Measurements from ENCODE around the gene CDKN1A. TPM values are rescaled to one million over a fixed set of nuclear protein-coding genes. Genes with fewer than 3 reads are reported as not detected.

CDKN1A gene
- 100 to 1,000 TPM in 2 of 4 donors, 10 to 100 TPM in 2; 86.8 to 209 (median 131) TPM for total RNA-seq

DNA sequence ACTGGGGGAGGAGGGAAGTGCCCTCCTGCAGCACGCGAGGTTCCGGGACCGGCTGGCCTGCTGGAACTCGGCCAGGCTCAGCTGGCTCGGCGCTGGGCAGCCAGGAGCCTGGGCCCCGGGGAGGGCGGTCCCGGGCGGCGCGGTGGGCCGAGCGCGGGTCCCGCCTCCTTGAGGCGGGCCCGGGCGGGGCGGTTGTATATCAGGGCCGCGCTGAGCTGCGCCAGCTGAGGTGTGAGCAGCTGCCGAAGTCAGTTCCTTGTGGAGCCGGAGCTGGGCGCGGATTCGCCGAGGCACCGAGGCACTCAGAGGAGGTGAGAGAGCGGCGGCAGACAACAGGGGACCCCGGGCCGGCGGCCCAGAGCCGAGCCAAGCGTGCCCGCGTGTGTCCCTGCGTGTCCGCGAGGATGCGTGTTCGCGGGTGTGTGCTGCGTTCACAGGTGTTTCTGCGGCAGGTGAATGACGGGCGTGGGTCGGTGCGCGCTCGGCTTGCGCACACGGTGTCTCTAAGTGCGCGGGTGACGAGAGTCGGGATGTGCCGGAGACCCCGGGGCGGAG, at the start of gene CDKN1A:
Gene CDKN1A, plus strand, starts transcription at position 227 of the 555 bp plus-strand sequence. CDS start 5,388 bp downstream, outside the sequence.
- H3K4me3 ChIP-seq, result peak within 1 kb of the TSS; percentile 76 to 92 (median 91)
- H3K27me3 ChIP-seq, result no peaks in the 10 kb centered on the region
- peaks cover 44 to 62% (median 51%) of the 10 kb centered on the region in 3 donors for H3K4me1 ChIP-seq
- H3K36me3 ChIP-seq, result peaks cover 0 to 10% (median 5%) of the 10 kb centered on the region in 3 donors
- H3K9me3 ChIP-seq, result no peaks in the 10 kb centered on the region
- H3K27ac ChIP-seq, result peak within 1 kb of the TSS; percentile 94 to 99 (median 98)
- peak in 3 of 6 experiments; percentile 9 to 41 (median 39) for TF ChIP-seq CTCF (IDR thresholded peaks at IDR 0.05)
- TF ChIP-seq POLR2A (IDR thresholded peaks at IDR 0.05), result peak in 3 of 4 donors; percentile 83 to 100 (median 99)
- WGBS, 2 donors, result no CpG with 5 or more reads among the region's 63 CpGs
- intact Hi-C loops (cut with DNase I), result loop anchor here (10.0 kb wide), 1 partner anchor 244 kb away; no protein-coding TSS in a partner anchor
- no peak for DNase-seq

GRCh38 chr6:36629784-36630183, 48.7 kb upstream of the CDKN1A start:
- DNase-seq, result no peak
- peak overlapping the region in 3 of 4 donors; percentile 67 to 86 (median 75) for H3K27ac ChIP-seq

GRCh38 chr6:36631326-36632011, 47.0 kb upstream of the CDKN1A start:
- intact Hi-C loops (cut with DNase I), result no loop called here
- Histone ChIP-seq H3K9me3 (no peaks in the 10 kb centered on the region), H3K4me1 (peaks cover 10 to 29% (median 27%) of the 10 kb centered on the region in 3 donors), H3K4me3 (no peak overlapping the region), H3K27ac (no peak overlapping the region), H3K27me3 (no peaks in the 10 kb centered on the region), H3K36me3 (no peaks in the 10 kb centered on the region)
- TF ChIP-seq POLR2A (IDR thresholded peaks at IDR 0.05), result no peak
- TF ChIP-seq CTCF (IDR thresholded peaks at IDR 0.05), result no peak
- DNase-seq, result no peak
- 75 to 78% methylated on average over 12 to 13 of the region's 14 CpGs for WGBS, 2 donors

More at GRCh38 chr6:36629784-36630183, 48.7 kb upstream of the CDKN1A start:
- no peaks in the 10 kb centered on the region for H3K36me3 ChIP-seq
- H3K9me3 ChIP-seq, result no peaks in the 10 kb centered on the region
- intact Hi-C loops (cut with DNase I), result no loop called here
- peaks cover 10 to 37% (median 35%) of the 10 kb centered on the region in 3 donors for H3K4me1 ChIP-seq
- no peak for TF ChIP-seq POLR2A (IDR thresholded peaks at IDR 0.05)
- no peak for TF ChIP-seq CTCF (IDR thresholded peaks at IDR 0.05)
- H3K4me3 ChIP-seq, result no peak overlapping the region
- no peaks in the 10 kb centered on the region for H3K27me3 ChIP-seq
- WGBS, 2 donors, result 83 to 87% methylated on average over 10 to 11 of the region's 11 CpGs

DNA sequence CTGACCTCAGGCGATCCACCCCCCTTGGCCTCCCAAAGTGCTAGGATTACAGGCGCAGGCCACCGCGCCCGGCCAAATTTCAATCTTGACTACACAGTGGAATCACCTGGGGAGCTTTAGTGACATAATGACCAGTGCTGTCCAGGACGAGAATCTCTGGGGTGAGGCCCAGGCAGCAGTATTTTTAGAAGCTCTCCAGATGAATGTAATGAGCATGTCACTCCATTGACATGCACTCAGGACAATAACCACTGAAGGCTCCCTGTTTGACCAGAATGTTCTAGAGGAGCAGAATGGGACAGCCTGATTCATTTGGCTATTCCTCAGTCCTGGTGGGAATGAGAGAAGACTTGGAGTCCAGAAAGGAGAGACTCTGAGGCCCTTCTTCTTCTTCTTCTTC, 45.1 kb upstream of the CDKN1A start:
- H3K36me3 ChIP-seq, result no peaks in the 10 kb centered on the region
- H3K27me3 ChIP-seq, result no peaks in the 10 kb centered on the region
- no peaks in the 10 kb centered on the region for H3K9me3 ChIP-seq
- H3K4me1 ChIP-seq, result peaks cover 5 to 15% (median 13%) of the 10 kb centered on the region in 3 donors
- H3K4me3 ChIP-seq, result no peak overlapping the region
- intact Hi-C loops (cut with DNase I), result no loop called here
- no peak for DNase-seq
- H3K27ac ChIP-seq, result no peak overlapping the region
- TF ChIP-seq CTCF (IDR thresholded peaks at IDR 0.05) (no peak), POLR2A (IDR thresholded peaks at IDR 0.05) (no peak)
- 91 to 100% methylated on average over 5 of the region's 6 CpGs for WGBS, 2 donors

DNA sequence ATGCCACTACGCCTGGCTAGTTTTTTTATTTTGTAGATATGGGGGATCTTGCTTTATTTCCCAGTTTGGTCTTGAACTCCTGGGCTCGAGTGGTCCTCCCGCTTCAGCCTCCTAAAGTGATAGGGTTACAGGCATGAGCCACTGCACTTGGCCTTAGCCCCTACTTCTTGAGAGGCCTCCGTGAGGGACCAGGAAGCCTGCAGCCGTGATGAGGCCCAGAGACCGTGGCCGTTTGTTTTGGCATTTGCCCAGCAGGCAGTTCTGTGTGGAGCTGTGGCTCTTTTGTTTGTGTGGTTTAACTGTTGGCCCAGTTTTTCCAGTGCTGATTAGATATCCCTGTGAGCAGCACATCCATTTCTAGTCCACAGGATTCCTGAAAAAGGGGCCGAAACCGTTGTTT, 44.6 kb upstream of the CDKN1A start:
- Histone ChIP-seq H3K36me3 (no peaks in the 10 kb centered on the region), H3K9me3 (no peaks in the 10 kb centered on the region), H3K27me3 (no peaks in the 10 kb centered on the region), H3K4me3 (no peak overlapping the region), H3K27ac (no peak overlapping the region), H3K4me1 (peaks cover 5 to 14% (median 8%) of the 10 kb centered on the region in 3 donors)
- TF ChIP-seq POLR2A (IDR thresholded peaks at IDR 0.05) (no peak), CTCF (IDR thresholded peaks at IDR 0.05) (no peak)
- WGBS, 2 donors, result 37 to 43% methylated on average over 6 to 9 of the region's 9 CpGs
- intact Hi-C loops (cut with DNase I), result no loop called here
- no peak for DNase-seq
